ENCODE results near the gene FAM53B. TPM values are rescaled to one million over a fixed set of nuclear protein-coding genes. Genes with fewer than 3 reads are reported as not detected.

FAM53B gene
- total RNA-seq, 1 donor from 2014 or later = 41.3 TPM

DNA sequence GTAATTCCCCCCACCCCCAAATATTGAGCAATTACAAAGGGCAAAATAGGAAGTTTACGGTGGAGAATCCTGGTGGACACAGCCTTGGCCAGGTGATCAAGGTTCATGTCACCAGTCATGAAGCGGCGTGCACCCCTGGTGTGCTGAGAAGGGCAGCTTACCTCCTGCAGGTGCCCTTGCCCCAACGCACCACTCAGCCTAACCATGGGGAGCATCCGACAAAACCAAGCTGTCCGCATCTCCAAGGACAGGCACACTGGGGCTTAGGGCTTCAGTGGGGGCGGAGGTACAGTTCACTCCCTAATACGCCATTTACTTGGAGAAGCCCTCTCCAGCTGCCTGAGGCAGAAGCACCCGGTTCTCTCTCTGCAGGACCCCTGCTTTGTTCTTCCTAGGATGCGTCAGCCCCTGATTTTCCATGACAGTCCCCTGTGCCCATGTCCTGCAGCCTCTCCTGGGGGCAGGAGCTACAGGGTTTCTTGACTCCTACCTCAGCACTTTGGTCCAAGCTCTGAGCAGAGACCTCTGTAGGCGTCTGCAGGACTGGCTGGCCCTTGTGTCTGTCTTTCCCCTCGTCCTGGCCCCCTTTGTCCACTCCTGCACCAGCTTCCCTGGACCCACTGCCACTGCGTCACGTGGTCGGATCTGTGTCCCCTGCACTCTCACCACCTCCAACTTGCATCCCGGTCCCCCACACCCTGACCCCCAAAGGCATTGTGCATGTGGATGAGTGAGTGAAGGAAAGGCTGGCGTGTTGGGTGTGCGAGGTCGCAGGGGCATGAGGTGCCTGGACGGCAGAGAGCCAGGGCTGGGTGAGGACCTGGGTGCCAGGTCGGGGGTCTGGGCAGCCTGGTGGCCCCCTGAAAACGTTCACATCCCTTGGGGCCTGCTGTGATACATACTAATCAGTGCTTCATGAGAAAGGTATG is 168.8 kb downstream of the FAM53B start:
- TF ChIP-seq, protein P1, sequence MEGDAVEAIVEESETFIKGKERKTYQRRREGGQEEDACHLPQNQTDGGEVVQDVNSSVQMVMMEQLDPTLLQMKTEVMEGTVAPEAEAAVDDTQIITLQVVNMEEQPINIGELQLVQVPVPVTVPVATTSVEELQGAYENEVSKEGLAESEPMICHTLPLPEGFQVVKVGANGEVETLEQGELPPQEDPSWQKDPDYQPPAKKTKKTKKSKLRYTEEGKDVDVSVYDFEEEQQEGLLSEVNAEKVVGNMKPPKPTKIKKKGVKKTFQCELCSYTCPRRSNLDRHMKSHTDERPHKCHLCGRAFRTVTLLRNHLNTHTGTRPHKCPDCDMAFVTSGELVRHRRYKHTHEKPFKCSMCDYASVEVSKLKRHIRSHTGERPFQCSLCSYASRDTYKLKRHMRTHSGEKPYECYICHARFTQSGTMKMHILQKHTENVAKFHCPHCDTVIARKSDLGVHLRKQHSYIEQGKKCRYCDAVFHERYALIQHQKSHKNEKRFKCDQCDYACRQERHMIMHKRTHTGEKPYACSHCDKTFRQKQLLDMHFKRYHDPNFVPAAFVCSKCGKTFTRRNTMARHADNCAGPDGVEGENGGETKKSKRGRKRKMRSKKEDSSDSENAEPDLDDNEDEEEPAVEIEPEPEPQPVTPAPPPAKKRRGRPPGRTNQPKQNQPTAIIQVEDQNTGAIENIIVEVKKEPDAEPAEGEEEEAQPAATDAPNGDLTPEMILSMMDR (conservative IDR thresholded peaks at IDR 0.05) = no peak
- Mint-ChIP-seq H3K4me1 (no peaks in the 10 kb centered on the region), H3K36me3 (ENCODE audit: low read depth) (no peaks in the 10 kb centered on the region), H3K9me3 (peaks cover 3% of the 10 kb centered on the region), H3K27ac (ENCODE audit: unreplicated experiment) (peak overlapping the region; percentile 71), H3K27me3 (ENCODE audit: low read depth) (no peaks in the 10 kb centered on the region), H3K4me3 (no peak overlapping the region)
- DNase-seq (ENCODE audit: low read depth, low spot score) = no peak

DNA sequence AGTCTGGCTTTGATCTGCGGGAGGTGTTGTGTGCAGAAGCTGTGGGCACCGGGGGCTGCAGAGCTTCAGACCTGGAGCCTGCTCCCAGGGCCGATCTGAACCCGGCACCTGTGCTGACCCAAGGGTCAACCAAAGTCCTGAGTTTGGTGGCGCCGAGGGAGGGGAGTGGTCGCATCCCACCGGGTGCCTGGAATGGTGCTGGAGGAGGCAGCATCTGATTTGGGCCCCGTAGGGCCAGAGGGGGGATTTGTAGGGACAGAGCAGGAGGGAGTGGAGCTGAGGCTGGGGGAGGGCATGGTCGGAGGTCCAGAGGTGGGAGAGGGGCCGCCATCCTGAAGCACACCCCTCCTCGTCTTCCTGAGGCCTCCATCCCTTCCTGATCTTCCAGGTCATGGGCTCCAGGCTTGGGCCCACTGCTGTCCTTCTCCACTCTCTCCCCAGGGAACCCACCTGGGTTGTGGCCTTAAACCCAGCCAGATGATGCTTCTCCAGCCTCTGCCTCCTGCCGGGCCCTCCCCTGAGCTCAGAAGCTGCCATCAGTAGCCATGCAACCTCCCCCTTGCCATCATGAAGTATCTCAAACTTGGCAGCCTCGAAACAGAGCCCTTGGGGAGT is 169.6 kb downstream of the FAM53B start:
- Mint-ChIP-seq H3K27ac (ENCODE audit: unreplicated experiment) (no peak overlapping the region), H3K4me3 (no peak overlapping the region), H3K36me3 (ENCODE audit: low read depth) (no peaks in the 10 kb centered on the region), H3K9me3 (no peaks in the 10 kb centered on the region), H3K27me3 (ENCODE audit: low read depth) (no peaks in the 10 kb centered on the region), H3K4me1 (no peaks in the 10 kb centered on the region)
- TF ChIP-seq, protein P1 (conservative IDR thresholded peaks at IDR 0.05) = no peak
- no peak for DNase-seq (ENCODE audit: low read depth, low spot score)

DNA sequence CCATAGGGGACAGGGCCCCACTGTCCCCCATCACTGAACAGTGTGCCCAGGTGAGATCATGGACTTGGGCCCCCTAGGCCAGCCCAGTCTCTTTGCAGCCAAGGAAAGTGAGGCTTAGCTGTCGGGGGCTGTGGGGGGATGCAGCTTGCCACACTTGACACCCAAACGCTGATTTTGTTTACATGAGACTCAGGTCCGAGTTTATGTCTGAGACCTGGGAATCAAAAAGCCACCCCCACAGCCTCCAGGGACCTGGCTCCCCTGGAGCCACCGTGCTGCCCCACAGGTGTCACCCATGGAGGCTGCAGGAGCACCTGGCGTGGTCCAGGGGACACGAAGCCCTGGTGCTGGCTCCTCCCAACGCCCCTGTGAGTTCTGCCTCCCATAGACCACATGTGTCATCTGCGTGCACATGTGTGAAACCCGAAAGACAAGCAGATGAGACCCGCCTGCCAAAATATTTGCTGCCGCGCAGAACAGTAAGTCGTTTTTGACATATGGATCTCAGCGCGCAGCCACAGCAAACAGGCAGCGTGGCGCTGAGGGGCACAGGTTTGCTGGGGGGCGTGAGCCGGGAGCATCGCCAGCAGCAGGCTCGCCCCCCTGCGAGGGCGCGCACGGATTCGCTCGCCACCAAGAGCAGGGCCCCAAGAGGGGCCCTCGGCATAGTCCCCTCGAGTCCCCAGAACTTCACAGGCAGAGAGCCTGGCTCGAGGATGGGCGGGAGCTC is 170.3 kb downstream of the FAM53B start:
- DNase-seq (ENCODE audit: low read depth, low spot score) = no peak
- H3K4me3 Mint-ChIP-seq = no peak overlapping the region
- H3K9me3 Mint-ChIP-seq = no peaks in the 10 kb centered on the region
- no peaks in the 10 kb centered on the region for H3K27me3 Mint-ChIP-seq (ENCODE audit: low read depth)
- no peak overlapping the region for H3K27ac Mint-ChIP-seq (ENCODE audit: unreplicated experiment)
- H3K36me3 Mint-ChIP-seq (ENCODE audit: low read depth) = no peaks in the 10 kb centered on the region
- H3K4me1 Mint-ChIP-seq = no peaks in the 10 kb centered on the region
- TF ChIP-seq, protein P1 (conservative IDR thresholded peaks at IDR 0.05) = no peak

DNA sequence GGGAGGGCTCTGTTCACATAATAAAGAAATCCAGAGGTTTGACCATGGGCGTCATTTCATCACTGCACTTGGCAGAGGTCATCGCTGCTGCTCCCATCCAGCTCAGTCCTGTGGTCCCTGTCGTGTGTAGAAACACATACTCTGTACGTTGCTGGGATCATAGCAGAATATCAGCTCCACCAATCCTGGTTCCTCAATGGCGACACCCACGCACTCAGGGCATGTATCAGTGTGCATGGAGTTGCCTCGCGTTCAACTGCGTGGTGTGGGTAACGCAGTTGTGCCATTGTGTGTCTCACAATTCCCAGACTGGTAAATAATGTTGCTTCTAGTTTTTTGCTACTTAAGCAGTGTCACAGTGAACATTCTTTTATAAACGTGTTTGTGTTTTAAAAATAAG is 171.4 kb downstream of the FAM53B start:
- Mint-ChIP-seq H3K27me3 (ENCODE audit: low read depth) (no peaks in the 10 kb centered on the region), H3K27ac (ENCODE audit: unreplicated experiment) (no peak overlapping the region), H3K4me3 (no peak overlapping the region), H3K9me3 (no peaks in the 10 kb centered on the region), H3K4me1 (no peaks in the 10 kb centered on the region), H3K36me3 (ENCODE audit: low read depth) (no peaks in the 10 kb centered on the region)
- no peak for DNase-seq (ENCODE audit: low read depth, low spot score)
- TF ChIP-seq, protein P1 (conservative IDR thresholded peaks at IDR 0.05) = no peak

DNA sequence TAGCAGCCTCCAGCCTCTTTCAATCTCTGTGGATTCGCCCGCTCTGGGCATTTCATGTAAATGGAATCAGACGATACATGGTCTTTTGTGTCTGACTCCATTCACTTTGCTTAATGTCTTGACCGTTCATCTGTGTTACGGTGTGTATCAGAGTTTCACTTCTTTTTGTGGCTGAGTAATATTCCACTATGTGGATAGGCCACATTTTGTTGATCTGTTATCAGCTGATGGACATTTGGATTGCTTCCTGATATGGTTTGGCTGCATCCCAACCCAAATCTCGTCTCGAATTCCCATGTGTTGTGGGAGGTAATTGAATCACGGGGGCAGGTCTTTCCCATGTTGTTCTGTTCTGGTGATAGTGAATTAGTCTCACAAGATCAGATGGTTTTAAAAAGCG is 173.5 kb downstream of the FAM53B start:
- no peaks in the 10 kb centered on the region for H3K9me3 Mint-ChIP-seq
- H3K27me3 Mint-ChIP-seq (ENCODE audit: low read depth) = no peaks in the 10 kb centered on the region
- peaks cover under 1% of the 10 kb centered on the region for H3K4me1 Mint-ChIP-seq
- no peak for DNase-seq (ENCODE audit: low read depth, low spot score)
- H3K36me3 Mint-ChIP-seq (ENCODE audit: low read depth) = no peaks in the 10 kb centered on the region
- H3K4me3 Mint-ChIP-seq = no peak overlapping the region
- H3K27ac Mint-ChIP-seq (ENCODE audit: unreplicated experiment) = no peak overlapping the region
- TF ChIP-seq, protein P1 (conservative IDR thresholded peaks at IDR 0.05) = no peak
